ENCODE data around the gene MARS1. TPM values are rescaled to one million over a fixed set of nuclear protein-coding genes. Genes with fewer than 3 reads are reported as not detected.
A peak's percentile ranks its signal among the peaks of the same experiment; 100 is the strongest.

Gene MARS1
- total RNA-seq, 6 experiments from 2014 or later = 53.4 to 66.6 (median 60.4) TPM

DNA sequence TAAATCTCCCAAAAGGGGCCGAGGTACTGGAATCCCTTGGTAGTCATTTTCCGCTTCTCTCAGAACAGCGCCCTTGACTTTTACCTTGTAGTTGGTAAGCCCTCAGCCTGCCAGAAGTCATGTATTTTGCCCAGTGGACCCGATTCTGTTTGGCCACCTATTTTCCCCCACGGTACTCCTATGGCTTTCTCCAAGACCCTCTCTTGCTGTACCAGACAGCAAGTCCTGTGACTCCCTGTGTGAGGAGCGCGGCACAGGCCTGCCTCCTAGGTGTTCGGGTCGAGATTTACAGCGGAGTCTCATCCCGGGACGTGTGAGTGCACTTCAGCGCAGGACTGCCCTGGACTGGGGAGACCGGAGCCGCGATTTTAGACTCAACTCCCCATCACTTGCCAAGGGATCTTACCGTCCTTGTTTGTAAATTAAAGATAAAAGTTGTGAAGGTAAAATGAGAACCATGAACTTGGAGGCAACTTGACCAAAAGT lies 33.7 kb downstream of the MARS1 start:
- Histone ChIP-seq H3K36me3 (peaks cover 6 to 37% (median 15%) of the 10 kb centered on the region in 4 donors), H3K4me1 (peaks cover 0 to 48% (median 19%) of the 10 kb centered on the region in 4 donors)

DNA sequence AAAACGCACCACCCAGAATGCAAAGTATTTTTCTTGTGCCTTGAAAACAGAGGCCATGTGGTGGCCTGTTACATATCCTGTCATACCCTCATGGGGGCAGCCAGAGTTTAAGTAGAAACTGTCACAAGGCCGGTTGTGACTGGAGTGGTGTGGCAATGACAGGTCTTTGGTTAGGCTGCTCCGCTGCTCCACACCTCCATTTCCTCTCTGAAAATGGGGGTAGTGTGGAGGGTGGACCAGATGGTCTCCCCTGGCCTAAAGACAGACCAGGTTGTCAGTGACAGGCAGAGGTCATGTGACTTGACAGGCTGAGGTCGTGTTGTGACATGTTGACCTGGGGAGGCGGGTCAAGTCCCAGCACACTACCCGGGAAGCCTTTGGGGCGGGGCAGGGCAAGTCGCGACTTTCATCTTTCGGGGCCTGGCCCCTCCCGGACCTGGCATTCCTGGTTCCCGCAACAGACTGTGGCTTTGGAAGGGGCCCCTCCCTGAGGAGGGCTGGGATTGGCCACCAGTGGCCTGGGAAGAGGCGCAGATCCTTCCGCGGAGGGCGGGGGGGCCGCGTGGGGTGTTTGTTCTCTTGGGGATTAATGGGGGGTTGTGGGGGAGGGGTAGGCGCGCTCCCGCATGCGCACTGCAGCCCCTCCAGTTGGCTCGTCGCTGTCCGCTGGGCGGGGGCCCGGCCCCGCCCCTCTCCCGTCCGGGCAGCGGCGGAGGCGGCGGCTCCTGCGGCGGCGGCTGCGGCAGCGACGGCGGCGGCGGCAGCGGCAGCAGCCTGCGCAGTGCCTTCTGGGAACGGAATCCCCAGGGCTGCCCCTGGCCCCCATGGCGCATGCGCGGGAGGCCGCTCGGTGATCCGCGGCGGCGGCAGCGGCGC lies 34.4 kb downstream of the MARS1 start, which contains the start of gene MBD6:
MBD6 (plus strand) TSS at position 814 of the 876 bp plus-strand sequence. CDS start 1,480 bp downstream, outside the sequence.
- 0% methylated on average over 9 of the region's 57 CpGs for WGBS (ENCODE audit: insufficient coverage, low coverage, low lambda C conversion rate, missing lambda C conversion rate)
- peak within 1 kb of the TSS; percentile 76 to 83 (median 80) for H3K4me3 ChIP-seq
- peak; percentile 49 for TF ChIP-seq POLR2A (IDR thresholded peaks at IDR 0.05)
- TF ChIP-seq, protein P1, sequence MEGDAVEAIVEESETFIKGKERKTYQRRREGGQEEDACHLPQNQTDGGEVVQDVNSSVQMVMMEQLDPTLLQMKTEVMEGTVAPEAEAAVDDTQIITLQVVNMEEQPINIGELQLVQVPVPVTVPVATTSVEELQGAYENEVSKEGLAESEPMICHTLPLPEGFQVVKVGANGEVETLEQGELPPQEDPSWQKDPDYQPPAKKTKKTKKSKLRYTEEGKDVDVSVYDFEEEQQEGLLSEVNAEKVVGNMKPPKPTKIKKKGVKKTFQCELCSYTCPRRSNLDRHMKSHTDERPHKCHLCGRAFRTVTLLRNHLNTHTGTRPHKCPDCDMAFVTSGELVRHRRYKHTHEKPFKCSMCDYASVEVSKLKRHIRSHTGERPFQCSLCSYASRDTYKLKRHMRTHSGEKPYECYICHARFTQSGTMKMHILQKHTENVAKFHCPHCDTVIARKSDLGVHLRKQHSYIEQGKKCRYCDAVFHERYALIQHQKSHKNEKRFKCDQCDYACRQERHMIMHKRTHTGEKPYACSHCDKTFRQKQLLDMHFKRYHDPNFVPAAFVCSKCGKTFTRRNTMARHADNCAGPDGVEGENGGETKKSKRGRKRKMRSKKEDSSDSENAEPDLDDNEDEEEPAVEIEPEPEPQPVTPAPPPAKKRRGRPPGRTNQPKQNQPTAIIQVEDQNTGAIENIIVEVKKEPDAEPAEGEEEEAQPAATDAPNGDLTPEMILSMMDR (IDR thresholded peaks at IDR 0.05) = no peak
- no peaks in the 10 kb centered on the region for H3K9me3 ChIP-seq
- H3K27ac ChIP-seq = peak within 1 kb of the TSS; percentile 97 to 98 (median 97)
- DNase-seq (peak; percentile 95 to 96 (median 95)), ATAC-seq (peak; percentile 36 to 69 (median 50))
- H3K4me1 ChIP-seq = peaks cover 0 to 48% (median 19%) of the 10 kb centered on the region in 4 donors
- no peaks in the 10 kb centered on the region for H3K27me3 ChIP-seq
- peaks cover 1 to 36% (median 10%) of the 10 kb centered on the region in 4 donors for H3K36me3 ChIP-seq
- intact Hi-C loops (cut with DNase I) = no loop called here

More for the DNA sequence above, 33.7 kb downstream of the MARS1 start:
- 43% methylated on average over 17 of the region's 17 CpGs for WGBS (ENCODE audit: insufficient coverage, low coverage, low lambda C conversion rate, missing lambda C conversion rate)
- peak; percentile 42 to 72 (median 63) for DNase-seq
- no peak for ATAC-seq
- intact Hi-C loops (cut with DNase I) = no loop called here
- Histone ChIP-seq H3K27me3 (no peaks in the 10 kb centered on the region), H3K4me3 (peak overlapping the region in 2 of 3 donors; percentile 80 to 83), H3K27ac (peak overlapping the region; percentile 97 to 98 (median 97)), H3K9me3 (no peaks in the 10 kb centered on the region)
- no peak for TF ChIP-seq POLR2A (IDR thresholded peaks at IDR 0.05)
- TF ChIP-seq, protein P1 (IDR thresholded peaks at IDR 0.05) = no peak

DNA sequence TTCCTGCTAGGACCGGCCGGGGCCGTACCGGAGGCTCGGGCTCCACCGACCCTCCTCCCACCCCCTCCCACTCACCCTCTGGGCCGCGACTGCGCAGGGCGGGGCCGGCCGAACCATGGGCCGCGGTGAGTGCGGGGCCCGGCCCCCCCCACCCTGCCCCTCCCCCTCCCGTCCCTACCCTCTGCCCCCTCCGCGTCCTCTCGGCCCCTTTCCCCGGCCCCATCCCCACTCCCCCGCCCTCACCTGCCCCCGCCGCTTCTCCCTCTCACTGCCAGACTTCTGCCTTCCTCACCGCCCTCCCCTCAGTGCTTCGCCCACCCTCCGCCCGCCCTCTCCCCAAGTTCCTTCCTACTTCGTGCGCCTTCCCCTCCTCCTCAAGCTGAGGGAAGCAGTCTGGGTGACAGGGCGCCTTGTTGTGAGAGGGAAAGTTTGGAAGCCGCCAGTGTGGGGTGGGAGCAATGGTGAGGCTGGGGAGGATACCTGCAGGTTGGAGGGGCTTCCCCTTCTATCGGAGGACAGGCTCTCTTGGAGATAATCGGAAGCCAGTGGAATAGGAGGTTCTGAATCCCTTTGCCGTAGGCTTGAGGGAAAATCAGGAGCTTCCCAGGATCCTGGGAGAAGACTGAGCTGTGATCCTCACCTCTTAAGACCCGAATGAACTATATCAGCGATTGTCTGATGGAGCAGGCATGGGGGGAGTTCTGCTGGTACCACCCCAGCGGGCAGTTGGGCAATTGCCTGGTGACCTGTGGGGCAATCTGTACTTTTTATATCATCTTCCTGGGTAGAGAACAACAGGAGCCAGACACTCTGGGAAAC lies 35.2 kb downstream of the MARS1 start:
- Histone ChIP-seq H3K9me3 (no peaks in the 10 kb centered on the region), H3K27me3 (no peaks in the 10 kb centered on the region), H3K4me3 (peak overlapping the region; percentile 76 to 83 (median 80)), H3K4me1 (peaks cover 0 to 44% (median 19%) of the 10 kb centered on the region in 4 donors), H3K27ac (peak overlapping the region; percentile 97 to 98 (median 97)), H3K36me3 (peaks cover 0 to 37% (median 11%) of the 10 kb centered on the region in 4 donors)
- peak in 2 of 4 donors; percentile 0 to 3 for ATAC-seq
- peak; percentile 17 for TF ChIP-seq POLR2A (IDR thresholded peaks at IDR 0.05)
- TF ChIP-seq, protein P1 (IDR thresholded peaks at IDR 0.05) = no peak
- WGBS (ENCODE audit: insufficient coverage, low coverage, low lambda C conversion rate, missing lambda C conversion rate) = under 1% methylated on average over 19 of the region's 38 CpGs
- intact Hi-C loops (cut with DNase I) = no loop called here
- DNase-seq = peak; percentile 73 to 85 (median 73)
